ENCODE results near the gene CLCN7. TPM values are rescaled to one million over a fixed set of nuclear protein-coding genes. Genes with fewer than 3 reads are reported as not detected.

Gene CLCN7
- total and polyA plus RNA-seq, 2 of the 4 experiments (the other 2 are of a cell fraction), result 10.8 to 45.2 TPM

GRCh38 chr16:1403036-1403435 lies 71.8 kb downstream of the CLCN7 start:
- no peaks in the 10 kb centered on the region for H3K9me3 ChIP-seq (ENCODE audit: control insufficient read depth, insufficient read depth, low read length)
- no peak overlapping the region for H3K27ac ChIP-seq (ENCODE audit: insufficient read depth, low read length)
- peaks cover 44% of the 10 kb centered on the region for H3K36me3 ChIP-seq (ENCODE audit: control insufficient read depth, insufficient read depth, low read length)
- H2AK9ac ChIP-seq (replicated peaks; ENCODE audit: low read depth, low read length, poor library complexity), result no peak overlapping the region
- no peak overlapping the region for H2BK20ac ChIP-seq (ENCODE audit: low read depth, low read length)
- dilution Hi-C loops (cut with HindIII; ENCODE audit: low sequenced_read_pairs, unreplicated experiment) (no loop called here), in situ Hi-C loops (cut with MboI; ENCODE audit: low sequenced_read_pairs) (no loop called here), intact Hi-C loops (cut with micrococcal nuclease) (no loop called here)
- H3K4me3 ChIP-seq (ENCODE audit: insufficient read depth, low read depth, low read length), result no peak overlapping the region
- no peak overlapping the region for H2AFZ ChIP-seq (replicated peaks; ENCODE audit: low read length, poor library complexity)
- peaks cover 3% of the 10 kb centered on the region; the same call in 1 of the 2 replicates for H3K4me1 ChIP-seq (ENCODE audit: control insufficient read depth, insufficient read depth, low read length)
- DNase-seq (no peak), ATAC-seq (ENCODE audit: low read depth) (no peak)
- TF ChIP-seq SMC3 (IDR thresholded peaks at IDR 0.05; ENCODE audit: low read depth, low read length), result no peak
- TF ChIP-seq MXI1 (IDR thresholded peaks at IDR 0.05; ENCODE audit: borderline replicate concordance, low read depth, low read length), result no peak
- TF ChIP-seq RCOR1 (IDR thresholded peaks at IDR 0.05; ENCODE audit: insufficient replicate concordance, low read length), result no peak
- no peak for TF ChIP-seq CEBPB (IDR thresholded peaks at IDR 0.05; ENCODE audit: low read depth, low read length)
- TF ChIP-seq CTCF (conservative IDR thresholded peaks at IDR 0.05; ENCODE audit: low read depth, low read length), result no peak
- TF ChIP-seq BHLHE40 (IDR thresholded peaks at IDR 0.05; ENCODE audit: low read depth, low read length), result no peak
- TF ChIP-seq POLR2A (IDR thresholded peaks at IDR 0.05; ENCODE audit: low read depth, low read length), result no peak
- no peak for TF ChIP-seq ELK1 (IDR thresholded peaks at IDR 0.05; ENCODE audit: borderline replicate concordance, low read depth, low read length)
- no peak for TF ChIP-seq MAZ (IDR thresholded peaks at IDR 0.05; ENCODE audit: borderline replicate concordance, low read depth, low read length)
- no peak for TF ChIP-seq MAFK (IDR thresholded peaks at IDR 0.05; ENCODE audit: low read depth, low read length)
- TF ChIP-seq NFE2L2 (IDR thresholded peaks at IDR 0.05; ENCODE audit: low read depth, low read length), result no peak
- TF ChIP-seq USF2 (IDR thresholded peaks at IDR 0.05; ENCODE audit: low read depth, low read length), result no peak
- TF ChIP-seq RFX5 (IDR thresholded peaks at IDR 0.05; ENCODE audit: low read depth, low read length), result no peak
- TF ChIP-seq FOS (IDR thresholded peaks at IDR 0.05; ENCODE audit: low read depth, low read length), result no peak
- no peak for TF ChIP-seq RAD21 (IDR thresholded peaks at IDR 0.05; ENCODE audit: low read length)
- no peak for TF ChIP-seq CHD1 (IDR thresholded peaks at IDR 0.05; ENCODE audit: low read depth, low read length)
- ChIA-PET POLR2A (ENCODE audit: unreplicated experiment) (no interaction called here), CTCF (no interaction called here)
- 94% methylated on average over 16 of the region's 22 CpGs; no CpG with 5 or more reads in 1 of the 2 experiments for WGBS, 2 experiments (ENCODE audit: extremely low coverage in 2 of 2, insufficient read length in 1 of 2)
- H3K14ac ChIP-seq (replicated peaks; ENCODE audit: low read depth, low read length), result no peak overlapping the region
- no peak overlapping the region for H2BK15ac ChIP-seq (ENCODE audit: low read depth, low read length)
- H4K8ac ChIP-seq (ENCODE audit: low read depth in 2 of 2, low read length in 2 of 2), result no peak overlapping the region
- no peak overlapping the region for H3K56ac ChIP-seq (ENCODE audit: extremely low read depth, insufficient read depth, low read length)
- no peak overlapping the region for H4K5ac ChIP-seq (ENCODE audit: low read depth, low read length)
- no peak overlapping the region for H3K4ac ChIP-seq (ENCODE audit: low read depth, low read length)
- no peak overlapping the region for H3K4me2 ChIP-seq (ENCODE audit: low read depth, low read length)
- H3K23ac ChIP-seq (ENCODE audit: low read depth, low read length), result no peak overlapping the region
- H2AK5ac ChIP-seq (ENCODE audit: low read depth, low read length), result no peak overlapping the region
- H3K9me1 ChIP-seq (ENCODE audit: insufficient read depth, low read length), result no peaks in the 10 kb centered on the region
- H3K79me1 ChIP-seq (ENCODE audit: low read depth in 1 of 2, low read length in 2 of 2), result peaks cover 0 to 30% of the 10 kb centered on the region in 2 experiments
- H2BK120ac ChIP-seq (ENCODE audit: low read depth, low read length), result no peak overlapping the region
- H2BK5ac ChIP-seq (ENCODE audit: low read depth, low read length, poor library complexity, severe bottlenecking), result no peak overlapping the region
- BruUV-seq (replicated peaks), result no TSS peak
- H3K27me3 ChIP-seq (ENCODE audit: control insufficient read depth, insufficient read depth, low read length), result no peaks in the 10 kb centered on the region
- no peaks in the 10 kb centered on the region; the same call in none of the 2 replicates for H4K20me1 ChIP-seq (ENCODE audit: insufficient read depth, low read length)
- no peak overlapping the region for H3K9ac ChIP-seq (ENCODE audit: low read depth, low read length)
- no peak overlapping the region for H4K91ac ChIP-seq (ENCODE audit: insufficient read depth, low read depth, low read length)
- no peak overlapping the region for H3K18ac ChIP-seq (ENCODE audit: low read depth, low read length)

Measured in IMR-90 (cell line).